Ovary (tissue), 3 donors: ENCODE measurements around the gene LIMCH1.

Source experiments
- POLR2A ChIP-seq: fragments of 450-650 bp; IDR thresholded peaks from one replicate; pipeline ENCODE4 v1.6.1; 2017; ENCODE audit warnings: antibody characterized with exemption, mild to moderate bottlenecking, moderate library complexity
- TF ChIP-seq, protein P1 (sequence below), 3 donors: fragments of 450-650 bp in 2 of 3; fragments of 200-600 bp in 1 of 3; IDR thresholded peaks; one replicate each; pipeline versions ENCODE4 v1.5.1 to v1.8.0; 2016 to 2022; ENCODE audit warnings: antibody characterized with exemption in 3 of 3, mild to moderate bottlenecking in 1 of 3
- donor health status: DM: no; HTN: no; CAD: no.

DNA sequence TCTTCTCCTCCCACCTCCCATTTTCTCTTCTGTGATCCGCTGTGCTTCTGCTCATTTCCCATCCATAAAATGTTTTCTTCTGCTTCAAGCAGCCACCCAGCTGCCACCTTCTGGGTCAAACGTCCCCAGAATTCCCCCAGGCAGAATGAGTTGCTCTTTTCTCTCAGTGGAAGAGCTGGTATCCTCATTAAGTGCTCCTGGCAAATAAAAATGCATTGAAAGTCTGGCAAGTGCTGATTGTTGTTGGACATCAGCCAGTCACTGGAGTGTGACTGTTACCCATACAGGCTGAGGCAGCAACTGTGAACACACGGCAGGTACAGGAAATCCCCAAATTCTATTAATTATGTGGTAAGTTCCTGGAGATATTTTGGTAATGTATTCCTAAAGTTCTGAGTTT lies 52.6 kb downstream of the LIMCH1 start:
- TF ChIP-seq, protein P1, sequence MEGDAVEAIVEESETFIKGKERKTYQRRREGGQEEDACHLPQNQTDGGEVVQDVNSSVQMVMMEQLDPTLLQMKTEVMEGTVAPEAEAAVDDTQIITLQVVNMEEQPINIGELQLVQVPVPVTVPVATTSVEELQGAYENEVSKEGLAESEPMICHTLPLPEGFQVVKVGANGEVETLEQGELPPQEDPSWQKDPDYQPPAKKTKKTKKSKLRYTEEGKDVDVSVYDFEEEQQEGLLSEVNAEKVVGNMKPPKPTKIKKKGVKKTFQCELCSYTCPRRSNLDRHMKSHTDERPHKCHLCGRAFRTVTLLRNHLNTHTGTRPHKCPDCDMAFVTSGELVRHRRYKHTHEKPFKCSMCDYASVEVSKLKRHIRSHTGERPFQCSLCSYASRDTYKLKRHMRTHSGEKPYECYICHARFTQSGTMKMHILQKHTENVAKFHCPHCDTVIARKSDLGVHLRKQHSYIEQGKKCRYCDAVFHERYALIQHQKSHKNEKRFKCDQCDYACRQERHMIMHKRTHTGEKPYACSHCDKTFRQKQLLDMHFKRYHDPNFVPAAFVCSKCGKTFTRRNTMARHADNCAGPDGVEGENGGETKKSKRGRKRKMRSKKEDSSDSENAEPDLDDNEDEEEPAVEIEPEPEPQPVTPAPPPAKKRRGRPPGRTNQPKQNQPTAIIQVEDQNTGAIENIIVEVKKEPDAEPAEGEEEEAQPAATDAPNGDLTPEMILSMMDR (IDR thresholded peaks at IDR 0.05) = no peak
- TF ChIP-seq POLR2A = no peak
